Mesenchymal stem cell (in vitro differentiated cells and primary cell): ENCODE measurements around the gene AMY1A.
"Not testable (repeated sequence)": the region's sequence is repeated elsewhere in the genome, so short reads cannot be mapped to it uniquely, and the experiment has no call there.

Experiments
- DNase-seq: peaks from one replicate; pipeline ENCODE4 v3.0.0-alpha.2; 2013
- H2AFZ ChIP-seq: one replicate; pipeline ENCODE4 v1.6.1; 2013; ENCODE audit warnings: low read depth, mild to moderate bottlenecking, control low read depth, inconsistent platforms, low read length, moderate library complexity
- H2AK5ac ChIP-seq: 2 replicates; pipeline ENCODE4 v1.6.1; 2013; ENCODE audit warnings: low read length, moderate library complexity, mild to moderate bottlenecking, inconsistent platforms; ENCODE audit not compliant: severe bottlenecking
- H2BK120ac ChIP-seq: one replicate; pipeline ENCODE4 v1.6.1; 2013; ENCODE audit warnings: low read depth, mild to moderate bottlenecking, inconsistent platforms, low read length, moderate library complexity
- H2BK12ac ChIP-seq, 2 experiments: one replicate each; pipeline ENCODE4 v1.6.1; 2013; ENCODE audit warnings: inconsistent platforms in 2 of 2, low read length in 2 of 2, mild to moderate bottlenecking in 2 of 2, moderate library complexity in 2 of 2, control low read depth in 1 of 2
- H2BK15ac ChIP-seq: one replicate; pipeline ENCODE4 v1.6.1; 2013; ENCODE audit warnings: mild to moderate bottlenecking, low read depth, inconsistent platforms; ENCODE audit not compliant: poor library complexity, severe bottlenecking
- H2BK5ac ChIP-seq: 2 replicates; pipeline ENCODE4 v1.6.1; 2013; ENCODE audit warnings: low read depth, mild to moderate bottlenecking, low read length, control low read depth, inconsistent platforms; ENCODE audit not compliant: poor library complexity, severe bottlenecking
- H3K14ac ChIP-seq, 2 experiments: one replicate each; pipeline ENCODE4 v1.6.1; 2013; ENCODE audit warnings: inconsistent platforms in 2 of 2, low read length in 2 of 2, control low read depth in 1 of 2, mild to moderate bottlenecking in 1 of 2, moderate library complexity in 1 of 2
- H3K18ac ChIP-seq, 2 experiments: one replicate each; pipeline ENCODE4 v1.6.1; 2013; ENCODE audit warnings: inconsistent platforms in 2 of 2, low read length in 2 of 2, control low read depth in 1 of 2, low read depth in 1 of 2, mild to moderate bottlenecking in 1 of 2
- H3K23ac ChIP-seq, 2 experiments: one replicate each; pipeline ENCODE4 v1.6.1; 2013; ENCODE audit warnings: inconsistent platforms in 2 of 2, low read length in 2 of 2, mild to moderate bottlenecking in 2 of 2, moderate library complexity in 2 of 2, control low read depth in 1 of 2
- H3K27ac ChIP-seq: 2 replicates; pipeline ENCODE4 v1.5.1; 2013; ENCODE audit warnings: mild to moderate bottlenecking, moderate library complexity, low read length, control low read depth, inconsistent platforms; ENCODE audit not compliant: poor library complexity, severe bottlenecking
- H3K27me3 ChIP-seq, 2 experiments: 2 replicates each; pipeline versions ENCODE4 v1.6.1 to v1.7.0; 2013; ENCODE audit warnings: low read length in 2 of 2, mild to moderate bottlenecking in 2 of 2, moderate library complexity in 2 of 2, control low read depth in 1 of 2, inconsistent platforms in 1 of 2; ENCODE audit not compliant: control insufficient read depth in 1 of 2, insufficient read depth in 1 of 2
- H3K36me3 ChIP-seq, 2 experiments: 2 replicates each; pipeline versions ENCODE4 v1.6.1 to v1.7.0; 2013; ENCODE audit warnings: low read length in 2 of 2, control low read depth in 1 of 2, inconsistent platforms in 1 of 2, low read depth in 1 of 2, mild to moderate bottlenecking in 1 of 2; ENCODE audit not compliant: insufficient read depth in 2 of 2, control insufficient read depth in 1 of 2
- H3K4ac ChIP-seq, 2 experiments: one replicate each; pipeline ENCODE4 v1.6.1; 2013; ENCODE audit warnings: inconsistent platforms in 2 of 2, low read length in 2 of 2, mild to moderate bottlenecking in 2 of 2, moderate library complexity in 2 of 2, control low read depth in 1 of 2, low read depth in 1 of 2
- H3K4me1 ChIP-seq: 2 replicates; pipeline ENCODE4 v1.6.1; 2013; ENCODE audit warnings: low read depth, low read length, control low read depth; ENCODE audit not compliant: control insufficient read depth, insufficient read depth
- H3K4me2 ChIP-seq: 2 replicates; pipeline ENCODE4 v1.6.1; 2013; ENCODE audit warnings: low read length, mild to moderate bottlenecking, inconsistent platforms; ENCODE audit not compliant: poor library complexity, severe bottlenecking
- H3K4me3 ChIP-seq, 2 experiments: 2 replicates each; pipeline versions ENCODE4 v1.5.1 to v1.7.0; 2013; ENCODE audit warnings: low read length in 2 of 2, mild to moderate bottlenecking in 2 of 2, control low read depth in 1 of 2, low read depth in 1 of 2; ENCODE audit not compliant: insufficient read depth in 1 of 2
- H3K79me1 ChIP-seq: replicated peaks from 2 replicates; pipeline ENCODE4 v1.6.1; 2013; ENCODE audit warnings: mild to moderate bottlenecking, control low read depth, low read length, inconsistent platforms; ENCODE audit not compliant: poor library complexity, severe bottlenecking
- H3K9ac ChIP-seq: 2 replicates; pipeline ENCODE4 v1.7.0; 2013; ENCODE audit warnings: mild to moderate bottlenecking, low read length, moderate library complexity
- H3K9me3 ChIP-seq: 2 replicates; pipeline ENCODE4 v1.7.0; 2013; ENCODE audit warnings: mild to moderate bottlenecking, low read length; ENCODE audit not compliant: control insufficient read depth
- H4K8ac ChIP-seq: one replicate; pipeline ENCODE4 v1.6.1; 2013; ENCODE audit warnings: inconsistent platforms, mild to moderate bottlenecking, low read length, moderate library complexity
- H4K91ac ChIP-seq: one replicate; pipeline ENCODE4 v1.6.1; 2013; ENCODE audit warnings: mild to moderate bottlenecking, low read length, inconsistent platforms
- WGBS: methylation state at CpG from one replicate; pipeline ENCODE4 v1.1.7; 2013; ENCODE audit warnings: mixed read lengths; 5-methylcytosine and 5-hydroxymethylcytosine counted together

AMY1A gene

GRCh38 chr1:103700669-103701068 is 45.1 kb downstream of the AMY1A start:
- not testable (repeated sequence) for H2BK120ac ChIP-seq, H3K4ac ChIP-seq, H3K79me1 ChIP-seq, H2AK5ac ChIP-seq, H2BK5ac ChIP-seq, H3K27ac ChIP-seq, H3K4me2 ChIP-seq, H2AFZ ChIP-seq, H2BK12ac ChIP-seq, H3K4me3 ChIP-seq, H2BK15ac ChIP-seq, H3K27me3 ChIP-seq, H3K23ac ChIP-seq, H4K8ac ChIP-seq, H3K4me1 ChIP-seq, H4K91ac ChIP-seq, H3K36me3 ChIP-seq, H3K9ac ChIP-seq, H3K9me3 ChIP-seq, DNase-seq, H3K14ac ChIP-seq, H3K18ac ChIP-seq
- WGBS, result no CpG with 5 or more reads among the region's 4 CpGs

- H3K36me3 ChIP-seq, H3K4me3 ChIP-seq, H4K8ac ChIP-seq, H3K9ac ChIP-seq, H4K91ac ChIP-seq, H2BK15ac ChIP-seq, H3K79me1 ChIP-seq, DNase-seq, H3K27me3 ChIP-seq, H3K4me1 ChIP-seq, H2BK5ac ChIP-seq, H3K18ac ChIP-seq, H2AK5ac ChIP-seq, H2BK120ac ChIP-seq, H2BK12ac ChIP-seq, H3K23ac ChIP-seq, H3K4me2 ChIP-seq, H3K9me3 ChIP-seq, H3K27ac ChIP-seq, H3K14ac ChIP-seq, H3K4ac ChIP-seq, H2AFZ ChIP-seq: not testable (repeated sequence)
- WGBS, result no CpG with 5 or more reads among the region's 4 CpGs
Observed at GRCh38 chr1:103701256-103701655, 45.7 kb downstream of the AMY1A start.

- not testable (repeated sequence) for H3K23ac ChIP-seq, H2BK120ac ChIP-seq, H3K27me3 ChIP-seq, H2BK15ac ChIP-seq, H2AK5ac ChIP-seq, H3K4me2 ChIP-seq, H3K9ac ChIP-seq, DNase-seq, H3K4me3 ChIP-seq, H3K27ac ChIP-seq, H3K18ac ChIP-seq, H2BK12ac ChIP-seq, H4K91ac ChIP-seq, H3K9me3 ChIP-seq, H3K79me1 ChIP-seq, H2AFZ ChIP-seq, H4K8ac ChIP-seq, H3K4me1 ChIP-seq, H3K14ac ChIP-seq, H3K36me3 ChIP-seq, H2BK5ac ChIP-seq, H3K4ac ChIP-seq
- WGBS, result no CpG with 5 or more reads among the region's 3 CpGs
Observed at GRCh38 chr1:103707670-103708069, 52.1 kb downstream of the AMY1A start.

- not testable (repeated sequence) for H3K18ac ChIP-seq, H3K9ac ChIP-seq, DNase-seq, H2BK12ac ChIP-seq, H2AK5ac ChIP-seq, H2BK120ac ChIP-seq, H2AFZ ChIP-seq, H2BK15ac ChIP-seq, H3K4ac ChIP-seq, H3K4me3 ChIP-seq, H3K27ac ChIP-seq, H3K79me1 ChIP-seq, H4K91ac ChIP-seq, H3K23ac ChIP-seq, H3K27me3 ChIP-seq, H3K36me3 ChIP-seq, H3K4me2 ChIP-seq, H2BK5ac ChIP-seq, H3K4me1 ChIP-seq, H3K9me3 ChIP-seq, H3K14ac ChIP-seq, H4K8ac ChIP-seq
- WGBS, result no CpG with 5 or more reads among the region's 3 CpGs
Observed at GRCh38 chr1:103710381-103710780, 54.8 kb downstream of the AMY1A start.
